Left forelimb (tissue), 1 donor: Measurements from ENCODE around the gene SRPK2.

ENCODE experiments used
- DNase-seq: peaks from one replicate; pipeline ENCODE4 v3.0.0-alpha.2; 2018; ENCODE audit warnings: low spot score

Gene SRPK2

GRCh38 chr7:105097619-105098018 is 291.1 kb downstream of the SRPK2 start:
- DNase-seq = no peak

DNA sequence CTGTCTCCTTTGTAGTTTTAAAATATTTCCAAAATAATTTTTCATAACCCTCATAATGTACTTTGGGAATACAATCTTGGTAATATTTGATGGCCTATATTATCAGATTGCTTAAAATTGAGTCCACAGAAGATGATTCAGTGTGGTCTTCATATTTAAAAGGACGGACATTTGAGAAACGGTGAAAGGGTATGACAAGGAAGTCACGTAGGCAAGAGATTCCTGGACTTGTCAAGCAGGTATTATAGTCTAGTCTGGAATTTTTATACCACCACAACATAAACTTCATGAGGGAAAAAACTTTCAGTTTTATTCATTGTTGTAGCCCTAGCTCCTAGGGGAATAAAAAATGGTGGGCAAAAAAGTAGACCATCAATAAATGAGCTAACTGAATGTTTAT is 292.4 kb downstream of the SRPK2 start:
- no peak for DNase-seq

GRCh38 chr7:105094966-105095365 is 293.8 kb downstream of the SRPK2 start:
- no peak for DNase-seq

DNA sequence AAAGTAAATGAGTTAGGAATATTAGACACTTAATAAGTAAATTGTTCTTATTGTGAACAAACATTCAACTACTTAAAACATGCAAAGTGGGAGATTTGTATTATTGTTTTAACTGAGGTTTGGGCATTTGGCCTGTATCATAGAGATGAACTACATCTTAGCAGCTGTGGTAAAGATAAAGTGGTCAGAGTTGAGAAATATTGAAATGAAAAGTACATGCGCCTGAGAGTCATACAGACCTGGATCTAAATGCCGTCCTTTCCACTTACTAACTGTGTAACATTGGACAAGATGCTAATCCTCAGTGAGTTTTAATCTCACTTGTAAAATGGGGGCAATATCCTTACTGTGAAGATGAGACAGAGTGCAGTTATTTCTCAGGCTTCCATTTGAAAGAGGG is 300.3 kb downstream of the SRPK2 start:
- no peak for DNase-seq

- DNase-seq = no peak
Measured at GRCh38 chr7:105087981-105088380, 300.7 kb downstream of the SRPK2 start.

DNA sequence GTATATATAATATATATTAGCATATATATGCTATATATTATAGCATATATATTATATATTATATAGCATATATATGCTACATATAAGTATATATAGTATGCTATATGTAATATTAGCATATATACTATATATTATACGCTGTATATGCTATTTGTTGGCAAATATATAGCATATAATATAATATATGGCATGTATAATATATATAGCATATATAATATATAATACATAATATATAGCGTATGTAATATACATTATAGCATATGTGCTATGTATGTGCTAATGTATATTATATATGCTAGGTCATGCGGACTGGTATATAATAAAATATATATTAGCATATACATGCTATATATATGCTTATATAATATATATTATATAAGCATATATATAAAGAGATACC is 301.9 kb downstream of the SRPK2 start:
- no peak for DNase-seq

DNA sequence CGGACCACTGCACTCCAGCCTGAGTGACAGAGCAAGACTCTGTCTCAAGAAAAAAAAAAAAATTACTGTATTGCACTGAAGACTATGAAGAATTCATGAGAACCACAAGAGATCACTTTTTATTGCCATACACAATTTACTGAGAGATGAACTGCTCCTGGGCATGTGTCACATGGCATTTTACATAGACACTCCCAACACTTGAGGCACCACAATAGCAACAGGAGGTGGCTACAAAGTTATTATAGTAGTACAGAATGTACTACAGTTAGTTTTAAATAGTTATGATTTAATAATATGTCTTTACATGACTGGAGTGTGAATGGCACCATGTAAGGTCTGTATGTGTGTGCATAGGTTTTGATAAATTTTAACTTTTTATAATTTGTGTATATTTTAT is 304.1 kb downstream of the SRPK2 start:
- no peak for DNase-seq

DNA sequence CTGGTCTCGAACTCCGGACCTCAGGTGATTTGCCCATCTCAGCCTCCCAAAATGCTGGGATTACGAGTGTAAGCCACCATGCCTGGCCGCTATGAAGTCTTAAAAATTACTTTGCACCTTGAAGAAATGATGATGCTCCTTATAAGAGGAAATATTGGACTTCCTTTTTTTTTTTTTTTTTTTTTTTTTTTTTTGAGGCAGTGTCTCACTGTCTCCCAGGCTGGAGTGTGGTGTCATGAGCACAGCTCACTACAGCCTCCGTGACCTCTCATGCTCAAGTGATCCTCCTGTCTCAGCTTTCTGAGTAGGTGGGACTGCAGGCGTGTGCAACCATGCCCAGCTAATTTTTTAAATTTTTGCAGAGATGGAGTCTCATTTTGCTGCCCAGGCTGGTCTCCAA is 309.4 kb downstream of the SRPK2 start:
- DNase-seq = no peak

- no peak for DNase-seq
Measured at GRCh38 chr7:105073143-105073542, 315.6 kb downstream of the SRPK2 start.

DNA sequence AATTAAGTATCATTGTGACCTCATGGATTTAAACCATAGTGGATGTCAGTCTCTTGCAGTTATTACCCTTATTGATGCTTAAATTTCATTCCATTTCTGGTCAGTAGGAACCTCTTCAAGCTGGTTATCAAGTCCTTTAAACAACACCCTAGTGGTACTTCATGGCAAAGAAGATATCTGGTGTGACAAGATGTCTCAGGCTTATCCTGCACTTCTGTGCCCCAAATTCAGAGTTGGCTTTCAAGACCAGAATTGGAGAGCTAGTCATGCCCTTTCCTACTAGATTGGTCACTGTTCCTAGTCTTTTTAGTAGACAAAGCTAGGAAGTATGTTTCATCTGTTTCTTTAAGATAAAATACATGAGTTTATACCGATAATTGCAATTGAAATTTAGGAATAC is 319.8 kb downstream of the SRPK2 start:
- no peak for DNase-seq

DNA sequence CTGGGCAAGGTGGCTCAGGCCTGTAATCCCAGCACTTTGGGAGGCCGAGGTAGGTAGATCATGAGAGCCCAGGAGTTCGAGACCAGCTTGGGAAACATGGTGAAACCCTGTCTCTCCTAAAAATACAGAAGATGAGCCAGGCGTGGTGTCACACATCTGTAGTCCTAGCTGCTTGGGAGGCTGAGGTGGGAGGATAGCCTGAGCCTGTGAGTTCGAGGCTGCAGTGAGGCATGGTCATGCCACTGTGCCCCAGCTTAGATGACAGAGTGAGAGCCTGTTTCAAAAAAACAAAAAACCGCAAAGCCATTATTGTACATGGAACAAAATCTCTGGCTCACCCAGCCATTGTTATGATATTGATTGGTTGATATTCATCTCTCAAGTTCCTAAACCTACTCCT is 321.0 kb downstream of the SRPK2 start:
- DNase-seq = no peak
